ENCODE data around the gene EMP1.

The EMP1 gene

GRCh38 chr12:13173012-13173932 lies 23.3 kb upstream of the EMP1 start:
- H3K27ac ChIP-seq (ENCODE audit: low read depth, low read length, severe bottlenecking), result peak overlapping the region; percentile 79
- H3K36me3 ChIP-seq (ENCODE audit: control insufficient read depth, insufficient read depth, low read length), result no peaks in the 10 kb centered on the region
- no peaks in the 10 kb centered on the region for H3K9me3 ChIP-seq (ENCODE audit: control insufficient read depth, low read length)
- peaks cover 51% of the 10 kb centered on the region for H3K4me1 ChIP-seq (ENCODE audit: control insufficient read depth, insufficient read depth, low read length, poor library complexity, severe bottlenecking)
- WGBS, 2 experiments (ENCODE audit: insufficient coverage in 2 of 2), result 73 to 75% methylated on average over 9 to 11 of the region's 12 CpGs
- H3K4me3 ChIP-seq (ENCODE audit: extremely low read depth, insufficient read depth, low read length, poor library complexity, severe bottlenecking), result no peak overlapping the region

- 95 to 100% methylated on average over 2 of the region's 4 CpGs for WGBS, 2 experiments (ENCODE audit: insufficient coverage in 2 of 2)
- no peak overlapping the region for H3K4me3 ChIP-seq (ENCODE audit: extremely low read depth, insufficient read depth, low read length, poor library complexity, severe bottlenecking)
- H3K4me1 ChIP-seq (ENCODE audit: control insufficient read depth, insufficient read depth, low read length, poor library complexity, severe bottlenecking), result peaks cover 63% of the 10 kb centered on the region
- H3K9me3 ChIP-seq (ENCODE audit: control insufficient read depth, low read length), result no peaks in the 10 kb centered on the region
- H3K36me3 ChIP-seq (ENCODE audit: control insufficient read depth, insufficient read depth, low read length), result no peaks in the 10 kb centered on the region
- H3K27ac ChIP-seq (ENCODE audit: low read depth, low read length, severe bottlenecking), result no peak overlapping the region
These were observed 21.0 kb upstream of the EMP1 start for GRCh38 chr12:13175499-13175898.

DNA sequence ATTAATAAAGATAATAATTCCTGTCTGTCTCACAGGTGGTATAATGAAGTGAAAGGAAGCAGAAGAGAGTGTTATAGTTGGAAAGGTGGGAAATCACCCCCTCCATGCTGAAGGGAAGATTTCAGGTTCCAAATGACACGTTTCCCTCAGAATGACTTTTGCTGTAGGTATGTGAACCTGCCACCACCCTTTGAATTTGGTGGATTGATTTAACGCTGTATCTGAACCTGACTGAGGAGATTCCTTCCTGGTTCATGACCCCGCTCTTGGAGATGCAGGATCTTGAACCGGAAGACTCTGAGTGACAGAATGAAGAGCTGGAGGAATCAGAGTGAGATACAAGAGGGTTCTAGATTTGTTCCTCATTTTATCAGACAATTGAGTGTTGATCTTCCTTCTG lies 20.3 kb upstream of the EMP1 start:
- Histone ChIP-seq H3K4me1 (ENCODE audit: control insufficient read depth, insufficient read depth, low read length, poor library complexity, severe bottlenecking) (peaks cover 56% of the 10 kb centered on the region), H3K9me3 (ENCODE audit: control insufficient read depth, low read length) (no peaks in the 10 kb centered on the region), H3K36me3 (ENCODE audit: control insufficient read depth, insufficient read depth, low read length) (no peaks in the 10 kb centered on the region), H3K4me3 (ENCODE audit: extremely low read depth, insufficient read depth, low read length, poor library complexity, severe bottlenecking) (no peak overlapping the region), H3K27ac (ENCODE audit: low read depth, low read length, severe bottlenecking) (no peak overlapping the region)
- WGBS, 2 experiments (ENCODE audit: insufficient coverage in 2 of 2), result 95 to 100% methylated on average over 3 to 4 of the region's 4 CpGs

DNA sequence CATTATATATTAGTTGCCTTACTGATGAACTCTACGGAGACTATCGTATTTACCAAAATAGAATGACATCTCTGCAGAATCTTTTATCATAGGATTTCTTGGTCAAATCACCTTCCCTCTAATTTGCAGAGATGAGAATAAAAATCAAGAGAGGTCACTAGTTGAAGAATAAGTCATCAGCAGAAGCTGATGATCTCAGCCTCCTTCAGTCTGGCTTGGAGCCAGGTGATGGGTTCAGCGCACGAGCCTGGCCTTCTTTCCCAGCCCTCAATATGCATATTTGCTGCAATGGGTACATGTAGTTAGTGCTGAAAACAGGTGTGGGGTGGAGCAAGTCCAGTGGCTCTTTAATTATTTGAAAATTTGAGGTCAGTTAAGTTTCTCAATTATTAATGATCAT lies 19.2 kb upstream of the EMP1 start:
- H3K36me3 ChIP-seq (ENCODE audit: control insufficient read depth, insufficient read depth, low read length), result no peaks in the 10 kb centered on the region
- WGBS, 2 experiments (ENCODE audit: insufficient coverage in 2 of 2), result 100% methylated on average over 2 of the region's 4 CpGs; no CpG with 5 or more reads in 1 of the 2 experiments
- no peak overlapping the region for H3K27ac ChIP-seq (ENCODE audit: low read depth, low read length, severe bottlenecking)
- H3K4me1 ChIP-seq (ENCODE audit: control insufficient read depth, insufficient read depth, low read length, poor library complexity, severe bottlenecking), result peaks cover 54% of the 10 kb centered on the region
- H3K4me3 ChIP-seq (ENCODE audit: extremely low read depth, insufficient read depth, low read length, poor library complexity, severe bottlenecking), result no peak overlapping the region
- no peaks in the 10 kb centered on the region for H3K9me3 ChIP-seq (ENCODE audit: control insufficient read depth, low read length)

DNA sequence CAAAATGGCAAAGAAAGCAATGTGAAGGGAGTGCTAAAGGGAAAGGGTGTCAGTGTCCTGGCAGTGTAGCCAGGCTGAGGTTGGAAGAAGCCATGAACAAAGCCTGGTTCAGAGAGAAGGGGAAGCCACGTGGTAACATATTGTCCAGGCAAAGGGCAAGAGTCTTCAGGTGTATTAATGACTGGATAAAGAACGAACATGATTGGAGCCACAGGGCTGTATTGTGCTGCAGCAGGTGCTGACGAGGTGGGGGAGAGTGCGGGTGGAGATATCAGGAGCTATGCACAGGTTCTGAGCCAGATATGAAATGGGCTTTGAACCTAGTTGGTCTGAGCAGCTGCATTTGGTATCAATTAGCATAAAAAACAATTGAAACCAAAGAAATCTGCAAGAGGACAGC lies 18.6 kb upstream of the EMP1 start:
- Histone ChIP-seq H3K27ac (ENCODE audit: low read depth, low read length, severe bottlenecking) (no peak overlapping the region), H3K4me3 (ENCODE audit: extremely low read depth, insufficient read depth, low read length, poor library complexity, severe bottlenecking) (no peak overlapping the region), H3K9me3 (ENCODE audit: control insufficient read depth, low read length) (no peaks in the 10 kb centered on the region), H3K36me3 (ENCODE audit: control insufficient read depth, insufficient read depth, low read length) (no peaks in the 10 kb centered on the region), H3K4me1 (ENCODE audit: control insufficient read depth, insufficient read depth, low read length, poor library complexity, severe bottlenecking) (peaks cover 49% of the 10 kb centered on the region)
- 88 to 100% methylated on average over 3 to 4 of the region's 4 CpGs for WGBS, 2 experiments (ENCODE audit: insufficient coverage in 2 of 2)

- peaks cover 41% of the 10 kb centered on the region for H3K4me1 ChIP-seq (ENCODE audit: control insufficient read depth, insufficient read depth, low read length, poor library complexity, severe bottlenecking)
- peak overlapping the region; percentile 54 for H3K27ac ChIP-seq (ENCODE audit: low read depth, low read length, severe bottlenecking)
- no peak overlapping the region for H3K4me3 ChIP-seq (ENCODE audit: extremely low read depth, insufficient read depth, low read length, poor library complexity, severe bottlenecking)
- H3K9me3 ChIP-seq (ENCODE audit: control insufficient read depth, low read length), result no peaks in the 10 kb centered on the region
- WGBS, 2 experiments (ENCODE audit: insufficient coverage in 2 of 2), result 89 to 90% methylated on average over 2 to 4 of the region's 10 CpGs
- H3K36me3 ChIP-seq (ENCODE audit: control insufficient read depth, insufficient read depth, low read length), result no peaks in the 10 kb centered on the region
These were observed 17.8 kb upstream of the EMP1 start for GRCh38 chr12:13178568-13179210.

GRCh38 chr12:13179211-13180074 lies 17.1 kb upstream of the EMP1 start:
- no peaks in the 10 kb centered on the region for H3K9me3 ChIP-seq (ENCODE audit: control insufficient read depth, low read length)
- 53 to 57% methylated on average over 9 to 10 of the region's 11 CpGs for WGBS, 2 experiments (ENCODE audit: insufficient coverage in 2 of 2)
- no peaks in the 10 kb centered on the region for H3K36me3 ChIP-seq (ENCODE audit: control insufficient read depth, insufficient read depth, low read length)
- peaks cover 35% of the 10 kb centered on the region for H3K4me1 ChIP-seq (ENCODE audit: control insufficient read depth, insufficient read depth, low read length, poor library complexity, severe bottlenecking)
- peak overlapping the region; percentile 54 for H3K27ac ChIP-seq (ENCODE audit: low read depth, low read length, severe bottlenecking)
- H3K4me3 ChIP-seq (ENCODE audit: extremely low read depth, insufficient read depth, low read length, poor library complexity, severe bottlenecking), result no peak overlapping the region

- peak overlapping the region; percentile 60 for H3K27ac ChIP-seq (ENCODE audit: low read depth, low read length, severe bottlenecking)
- peaks cover 28% of the 10 kb centered on the region for H3K4me1 ChIP-seq (ENCODE audit: control insufficient read depth, insufficient read depth, low read length, poor library complexity, severe bottlenecking)
- no peaks in the 10 kb centered on the region for H3K9me3 ChIP-seq (ENCODE audit: control insufficient read depth, low read length)
- WGBS, 2 experiments (ENCODE audit: insufficient coverage in 2 of 2), result 61 to 70% methylated on average over 2 to 3 of the region's 3 CpGs
- H3K36me3 ChIP-seq (ENCODE audit: control insufficient read depth, insufficient read depth, low read length), result no peaks in the 10 kb centered on the region
- H3K4me3 ChIP-seq (ENCODE audit: extremely low read depth, insufficient read depth, low read length, poor library complexity, severe bottlenecking), result no peak overlapping the region
These were observed 15.0 kb upstream of the EMP1 start for GRCh38 chr12:13181375-13182070.

- 100% methylated on average over 1 of the region's 1 CpG for WGBS, 2 experiments (ENCODE audit: insufficient coverage in 2 of 2)
- no peak overlapping the region for H3K27ac ChIP-seq (ENCODE audit: low read depth, low read length, severe bottlenecking)
- H3K36me3 ChIP-seq (ENCODE audit: control insufficient read depth, insufficient read depth, low read length), result no peaks in the 10 kb centered on the region
- no peaks in the 10 kb centered on the region for H3K9me3 ChIP-seq (ENCODE audit: control insufficient read depth, low read length)
- no peak overlapping the region for H3K4me3 ChIP-seq (ENCODE audit: extremely low read depth, insufficient read depth, low read length, poor library complexity, severe bottlenecking)
- H3K4me1 ChIP-seq (ENCODE audit: control insufficient read depth, insufficient read depth, low read length, poor library complexity, severe bottlenecking), result peaks cover 39% of the 10 kb centered on the region
These were observed 13.6 kb upstream of the EMP1 start for GRCh38 chr12:13182881-13183280.

- no peaks in the 10 kb centered on the region for H3K36me3 ChIP-seq (ENCODE audit: control insufficient read depth, insufficient read depth, low read length)
- H3K9me3 ChIP-seq (ENCODE audit: control insufficient read depth, low read length), result no peaks in the 10 kb centered on the region
- peaks cover 39% of the 10 kb centered on the region for H3K4me1 ChIP-seq (ENCODE audit: control insufficient read depth, insufficient read depth, low read length, poor library complexity, severe bottlenecking)
- no peak overlapping the region for H3K27ac ChIP-seq (ENCODE audit: low read depth, low read length, severe bottlenecking)
- H3K4me3 ChIP-seq (ENCODE audit: extremely low read depth, insufficient read depth, low read length, poor library complexity, severe bottlenecking), result no peak overlapping the region
These were observed 12.9 kb upstream of the EMP1 start for GRCh38 chr12:13183620-13184019.

All from mesodermal cell (in vitro differentiated cells).